HG02970 (cell line): Measurements from ENCODE around the gene TSHR.
"Not testable (repeated sequence)": the region's sequence is repeated elsewhere in the genome, so short reads cannot be mapped to it uniquely, and the experiment has no call there.

Source experiments
- ATAC-seq: cut with Tn5 transposase; IDR thresholded peaks from one replicate; pipeline ENCODE4 v1.9.1; 2021; ENCODE audit warnings: mild to moderate bottlenecking, moderate library complexity, moderate number of reproducible peaks; ENCODE audit not compliant: unreplicated experiment, low FRiP score

The TSHR gene

DNA sequence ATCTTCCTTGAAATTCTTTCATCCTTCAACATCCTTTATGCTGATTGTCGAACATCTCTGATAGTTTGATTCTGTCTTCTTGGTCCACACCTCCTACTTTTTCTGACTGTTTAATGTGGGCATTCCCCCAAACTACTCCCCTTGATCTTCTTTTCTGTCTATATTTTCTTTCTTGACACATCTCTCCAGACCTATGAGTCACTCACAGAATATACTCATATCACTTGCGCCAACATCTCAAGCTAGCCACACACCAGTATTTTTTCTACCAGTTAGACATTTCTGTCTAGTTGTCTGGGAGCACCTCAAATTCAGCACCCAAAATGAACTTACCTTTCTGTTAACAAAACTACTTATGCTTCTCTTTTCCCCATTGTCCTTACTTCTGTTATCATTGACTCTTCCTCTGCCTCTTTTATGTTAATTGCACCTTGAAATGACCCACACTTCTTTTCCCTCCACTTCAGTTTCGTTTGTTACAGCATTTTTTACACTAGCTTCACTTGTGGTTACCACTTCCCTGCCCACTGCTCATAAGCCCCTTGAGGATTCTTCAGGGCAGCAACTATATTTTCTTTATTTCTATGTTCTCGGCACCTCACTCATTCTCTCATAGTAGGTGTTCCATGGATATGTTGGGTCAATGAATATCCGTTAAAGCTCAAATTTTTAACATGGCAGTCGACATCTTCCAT, 33.5 kb downstream of the TSHR start:
- ATAC-seq, result no peak

DNA sequence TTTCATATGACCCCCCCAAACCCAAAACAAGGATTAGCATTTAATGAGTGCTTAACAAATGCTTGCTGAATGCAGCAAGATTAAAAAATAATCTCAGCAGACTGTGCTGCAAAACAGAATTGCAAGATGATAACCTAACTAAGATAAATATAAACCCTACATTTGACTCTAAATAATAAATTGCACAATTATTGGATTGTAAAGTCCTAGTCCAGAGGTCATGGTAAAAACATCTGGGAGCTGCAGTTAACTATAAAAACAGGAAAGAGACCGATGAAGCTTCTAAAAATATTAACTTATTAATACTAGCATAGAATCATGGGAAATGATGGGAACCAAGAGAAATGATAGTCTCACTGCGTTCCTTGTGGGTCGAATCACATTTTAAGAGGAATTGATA, 37.2 kb downstream of the TSHR start:
- no peak for ATAC-seq

DNA sequence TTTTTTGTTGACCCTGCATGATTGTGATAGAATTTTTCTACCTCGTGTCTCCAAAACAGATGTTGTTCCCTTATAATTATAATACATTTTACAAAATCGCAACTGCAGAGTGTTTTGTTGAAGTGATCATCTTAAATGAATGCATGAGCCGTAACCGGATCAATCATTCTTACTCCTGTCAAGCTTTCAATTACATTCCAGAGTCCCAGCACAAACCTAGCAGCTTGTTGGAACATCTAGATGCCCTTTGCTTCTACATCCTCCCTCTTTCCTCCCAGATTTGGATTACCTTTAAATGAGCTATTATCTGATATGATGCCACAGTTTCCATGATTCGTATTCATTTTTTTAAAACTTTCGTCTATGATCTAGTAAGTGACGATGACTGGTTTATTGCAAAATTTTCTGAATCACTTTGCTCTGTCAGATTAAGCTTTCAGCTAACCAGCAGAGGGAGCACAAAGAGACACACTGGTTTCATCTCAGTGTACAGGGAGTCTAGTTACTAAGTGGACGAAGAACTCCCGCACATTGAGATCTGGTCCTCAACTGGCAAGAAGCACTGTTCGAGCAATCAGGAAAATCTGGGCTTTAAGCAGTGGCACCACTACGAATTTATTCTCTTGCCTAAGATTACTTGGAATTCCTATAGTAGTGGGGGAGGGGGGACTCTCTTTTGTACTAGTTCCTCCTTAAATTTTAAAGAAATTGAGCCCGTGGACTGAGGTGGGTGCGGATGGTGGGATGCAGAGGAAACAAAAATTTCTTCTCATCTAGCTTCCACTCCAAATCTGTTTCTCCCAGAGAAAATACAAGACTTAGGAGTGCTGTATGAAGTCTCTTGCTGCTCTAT, 40.9 kb downstream of the TSHR start:
- no peak for ATAC-seq

DNA sequence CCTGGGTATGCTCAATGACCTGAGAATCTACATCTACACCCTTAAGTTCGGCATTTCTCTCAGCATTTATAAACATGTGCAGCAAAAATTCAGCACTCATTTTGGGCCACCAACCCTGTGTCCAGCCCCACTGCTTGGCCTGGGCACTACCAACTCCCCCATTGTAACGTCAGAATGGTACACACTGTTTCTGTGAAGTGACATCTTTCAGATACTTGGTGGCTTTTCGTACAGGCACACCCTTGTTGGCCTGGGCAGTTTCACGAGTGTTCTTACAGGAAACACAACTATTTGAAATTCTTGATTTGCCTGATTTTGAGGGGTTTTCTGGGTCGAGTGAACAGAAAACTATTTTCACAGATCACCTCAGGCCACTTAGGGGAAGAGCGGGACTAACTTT, 46.0 kb downstream of the TSHR start:
- ATAC-seq, result no peak

DNA sequence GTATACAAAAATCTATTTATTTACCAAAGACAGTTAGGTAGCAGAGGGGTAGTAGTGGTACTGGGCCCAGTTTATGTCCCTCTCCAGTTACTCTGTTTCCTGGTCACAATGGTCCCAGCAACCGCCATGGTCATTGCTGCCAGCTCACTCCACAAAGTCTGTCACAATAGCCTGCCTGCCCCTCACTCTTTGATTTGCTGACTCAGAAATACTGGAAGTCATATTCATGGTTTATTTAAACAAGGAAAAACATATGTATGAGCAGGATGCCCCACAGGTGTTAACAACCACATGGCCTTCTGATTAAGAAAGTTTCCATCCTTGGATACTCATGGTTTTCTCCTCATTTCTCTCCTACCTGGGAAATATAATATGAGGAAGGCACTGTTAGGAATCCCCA, 49.2 kb downstream of the TSHR start:
- no peak for ATAC-seq

DNA sequence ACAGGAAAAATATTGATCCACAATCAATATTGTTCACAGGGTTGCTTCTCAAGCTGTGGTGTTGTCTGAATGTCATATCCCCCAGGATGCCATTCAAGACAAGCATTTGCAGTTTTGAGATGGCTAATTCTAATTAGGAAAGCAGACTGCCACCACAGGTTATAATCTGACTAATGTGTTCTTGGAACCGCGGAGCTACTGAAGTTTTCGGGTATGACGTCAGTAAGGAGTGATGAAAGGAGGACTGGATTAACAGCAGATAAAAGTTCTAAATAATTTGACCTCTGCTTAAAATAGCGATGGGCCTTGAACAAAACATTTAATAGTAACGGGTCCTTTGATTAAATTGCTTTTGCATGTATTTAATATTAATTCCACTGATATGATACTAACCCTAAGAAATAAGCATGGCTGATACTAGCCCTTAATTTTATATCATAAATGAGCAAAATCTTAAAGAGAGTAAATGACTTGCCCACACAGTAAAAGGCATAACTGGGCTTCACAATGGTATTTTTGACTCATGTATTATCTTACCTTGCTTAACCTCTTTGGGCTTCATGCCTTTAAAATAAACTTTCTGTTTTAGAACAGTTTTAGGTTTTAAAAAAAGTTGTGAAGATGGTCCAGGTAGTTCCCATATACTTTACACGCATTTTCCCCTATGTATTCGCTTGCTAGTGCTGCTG, 50.3 kb downstream of the TSHR start:
- ATAC-seq, result no peak

DNA sequence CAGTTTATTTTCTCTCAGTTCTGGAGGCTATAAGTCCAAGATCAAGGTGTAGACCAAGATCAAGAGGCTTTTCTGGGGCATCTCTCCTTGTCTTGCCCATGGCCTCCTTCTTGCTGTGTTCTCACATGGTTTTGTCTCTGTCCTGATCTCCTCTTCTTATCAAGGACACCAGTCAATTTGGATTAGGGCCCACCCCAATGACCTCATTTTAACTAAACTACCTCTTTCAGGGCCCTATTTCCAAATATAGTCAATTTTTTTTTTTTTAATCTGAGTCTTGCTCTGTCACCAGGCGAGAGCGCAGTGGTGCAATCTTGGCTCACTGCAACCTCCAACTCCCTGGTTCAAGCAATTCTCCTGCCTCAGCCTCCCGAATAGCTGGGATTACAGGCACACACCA, 50.8 kb downstream of the TSHR start:
- no peak for ATAC-seq

DNA sequence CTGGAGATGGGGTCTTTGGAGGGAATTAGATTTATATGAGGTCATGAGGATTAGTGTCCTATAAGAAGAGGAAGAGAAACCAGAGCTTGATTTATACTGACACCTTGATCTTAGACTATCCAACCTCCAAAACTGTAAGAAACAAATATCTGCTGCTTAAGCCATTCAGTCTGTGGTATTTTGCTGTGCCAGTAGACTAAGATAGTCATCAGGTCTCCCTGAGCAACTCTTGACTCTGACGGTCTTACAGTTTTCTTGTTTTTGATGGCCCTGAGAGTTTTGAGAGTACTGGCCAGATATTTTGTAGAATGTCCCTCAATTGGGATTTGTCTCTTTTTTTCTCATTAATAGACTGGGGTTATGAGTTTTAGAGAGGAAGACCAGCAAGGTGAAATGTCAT, 51.7 kb downstream of the TSHR start:
- no peak for ATAC-seq

DNA sequence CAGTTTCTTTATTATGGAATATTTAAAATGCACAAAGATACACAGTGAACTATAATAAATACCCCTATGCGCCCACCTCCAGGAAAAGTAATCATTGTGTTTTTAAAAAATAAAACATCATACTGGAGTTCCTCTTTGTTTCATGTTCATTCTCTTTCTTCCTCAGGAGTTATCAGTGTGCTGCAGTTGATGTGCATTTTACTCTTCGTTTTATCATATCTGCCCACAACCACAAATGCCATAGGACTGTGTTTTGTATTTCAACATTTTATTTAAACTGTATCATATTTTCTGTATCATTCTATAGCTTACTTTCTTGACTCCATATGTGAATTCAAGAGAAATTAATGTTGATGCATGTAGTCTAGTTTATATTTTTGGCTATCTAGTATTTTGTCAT, 53.9 kb downstream of the TSHR start:
- ATAC-seq, result no peak

DNA sequence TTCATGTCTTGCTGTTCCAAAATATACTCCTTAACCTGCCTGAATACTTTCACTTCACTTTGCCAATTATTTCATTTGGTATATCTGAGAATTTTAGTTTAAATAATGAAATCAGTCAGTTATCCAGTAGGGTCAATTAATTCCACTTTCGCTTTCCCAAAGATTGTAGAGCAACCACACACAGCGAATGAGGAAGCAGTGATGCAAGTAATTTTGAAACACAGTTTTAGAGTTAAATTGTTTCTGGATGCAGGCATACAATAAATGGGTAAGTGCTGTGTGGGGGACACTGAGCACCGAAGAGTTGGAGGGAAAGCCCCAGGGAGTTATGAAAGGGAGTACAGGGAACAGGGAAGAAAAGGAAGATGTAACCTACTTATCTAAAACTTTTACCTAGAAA, 62.8 kb downstream of the TSHR start:
- no peak for ATAC-seq

DNA sequence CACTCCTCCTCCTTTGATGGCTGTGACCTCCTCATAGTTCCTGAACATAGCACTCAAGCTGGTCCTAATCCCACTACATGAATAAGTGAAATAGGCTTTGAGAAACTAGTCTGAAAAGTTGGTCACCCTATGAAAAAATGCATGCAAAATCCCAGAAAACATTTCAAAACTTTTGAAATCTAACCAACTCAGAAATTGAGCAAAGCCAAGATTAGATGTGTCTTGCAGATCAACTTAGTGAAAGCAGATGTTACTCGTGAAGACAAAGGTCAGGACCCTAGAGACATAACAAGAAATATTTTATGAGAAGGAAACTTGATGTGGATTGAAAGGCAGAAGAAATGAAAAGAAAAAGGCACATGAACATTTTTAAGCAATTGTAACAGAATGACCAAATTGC, 63.3 kb downstream of the TSHR start:
- no peak for ATAC-seq

DNA sequence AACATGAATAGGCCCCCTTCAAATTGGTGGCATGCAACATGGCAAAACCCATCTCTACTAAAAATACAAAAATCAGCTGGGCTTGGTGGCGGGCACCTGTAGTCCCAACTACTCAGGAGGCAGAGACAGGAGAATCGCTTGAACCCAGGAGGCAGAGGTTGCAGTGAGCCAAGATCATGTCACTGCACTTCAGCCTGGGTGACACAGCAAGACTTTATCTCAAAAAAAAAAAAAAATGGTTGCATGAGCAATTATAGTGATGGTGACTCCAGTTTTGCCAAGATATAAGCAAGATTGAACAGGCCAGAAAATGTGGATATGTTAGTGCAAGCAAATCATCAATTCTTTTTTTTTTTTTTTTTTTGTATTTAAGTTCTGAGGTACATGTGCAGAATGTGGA, 63.7 kb downstream of the TSHR start:
- not testable (repeated sequence) for ATAC-seq

DNA sequence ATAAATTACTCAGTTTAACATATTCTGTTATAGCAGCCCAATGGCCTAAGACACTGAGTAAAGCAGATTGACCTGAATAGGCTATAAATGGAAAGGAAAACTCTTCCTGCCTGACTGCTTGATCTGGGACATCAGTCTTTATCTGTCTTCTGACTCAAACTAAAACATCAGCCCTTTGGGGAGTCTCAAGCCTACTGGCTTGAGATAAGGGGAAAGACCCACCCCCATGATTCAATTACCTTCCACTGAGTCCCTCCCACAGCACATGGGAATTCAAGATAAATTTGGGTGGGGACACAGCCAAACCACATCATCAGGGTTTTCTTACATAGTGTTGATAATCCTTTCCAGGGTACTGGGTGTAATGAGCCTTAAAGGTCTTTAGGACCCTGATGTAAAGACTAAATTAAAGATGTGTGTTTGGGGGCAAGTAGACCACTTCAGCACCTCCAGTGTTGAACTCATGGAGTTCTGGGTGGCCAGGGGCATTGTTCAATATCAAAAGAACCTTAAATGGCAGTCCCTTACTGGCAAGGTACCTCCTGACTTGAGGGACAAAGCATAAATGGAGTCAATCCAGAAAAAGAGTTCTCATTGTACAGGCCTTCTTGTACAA, 67.8 kb downstream of the TSHR start:
- no peak for ATAC-seq

DNA sequence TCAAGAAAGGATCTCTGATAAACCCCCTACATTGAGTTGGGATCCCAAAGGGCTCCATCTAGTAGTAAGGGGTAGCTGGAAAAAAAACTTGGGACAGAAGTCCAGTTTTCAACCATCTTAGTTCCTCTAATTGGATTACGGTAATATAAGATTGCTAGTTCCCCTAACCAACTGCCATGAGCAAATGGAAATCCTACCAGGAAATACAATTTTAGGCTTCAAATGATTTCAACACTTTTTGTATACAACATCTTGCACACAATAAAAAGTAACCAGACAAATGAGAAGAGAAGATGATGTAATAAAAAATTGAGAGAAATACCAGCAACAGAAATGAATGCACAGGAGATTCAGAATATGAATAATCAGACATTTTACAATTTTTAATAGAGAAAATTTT, 73.0 kb downstream of the TSHR start:
- ATAC-seq, result no peak

DNA sequence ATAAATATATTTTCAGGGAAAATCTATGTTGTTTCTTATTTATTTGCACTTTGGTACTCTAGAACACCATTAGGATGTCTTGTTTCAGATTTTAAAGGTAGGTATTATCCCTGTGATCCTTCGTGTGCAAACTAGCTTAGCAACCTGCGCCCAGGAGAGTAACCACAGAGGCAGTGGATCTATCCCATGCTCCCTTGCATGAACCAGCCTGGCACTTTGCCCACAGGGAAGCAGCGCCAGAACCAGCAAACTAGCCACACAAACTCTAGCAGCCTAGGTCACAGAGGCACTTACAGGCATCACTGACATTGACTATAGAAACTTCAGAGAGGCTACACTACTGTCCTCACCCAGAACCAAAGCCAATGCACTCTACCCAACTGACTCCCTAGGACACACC, 76.1 kb downstream of the TSHR start:
- no peak for ATAC-seq

DNA sequence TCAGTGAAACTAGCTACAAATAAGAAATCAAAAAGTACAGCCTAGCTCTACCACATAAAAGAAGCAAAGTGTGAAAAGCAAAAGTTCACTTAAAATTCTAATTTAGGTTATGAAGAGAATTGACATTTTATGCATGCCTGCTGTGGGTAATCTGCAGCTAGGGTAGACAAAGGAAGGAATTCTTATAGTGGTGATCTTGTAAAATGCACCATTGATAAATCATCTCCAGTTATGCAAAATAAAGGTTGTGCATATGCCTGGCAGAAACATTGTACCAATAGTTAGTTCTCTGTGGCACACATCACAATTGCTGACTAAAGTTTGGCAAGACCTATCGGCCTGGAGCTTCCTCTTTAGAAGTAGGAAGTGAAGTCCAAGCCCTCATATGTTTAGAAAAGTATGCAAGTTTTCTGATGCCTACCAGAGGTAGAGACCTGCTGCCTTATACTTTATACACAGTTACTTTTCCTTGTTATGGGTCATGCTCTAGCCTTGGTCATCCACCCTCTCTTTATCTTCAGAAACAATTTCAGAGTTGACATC, 78.3 kb downstream of the TSHR start:
- no peak for ATAC-seq

DNA sequence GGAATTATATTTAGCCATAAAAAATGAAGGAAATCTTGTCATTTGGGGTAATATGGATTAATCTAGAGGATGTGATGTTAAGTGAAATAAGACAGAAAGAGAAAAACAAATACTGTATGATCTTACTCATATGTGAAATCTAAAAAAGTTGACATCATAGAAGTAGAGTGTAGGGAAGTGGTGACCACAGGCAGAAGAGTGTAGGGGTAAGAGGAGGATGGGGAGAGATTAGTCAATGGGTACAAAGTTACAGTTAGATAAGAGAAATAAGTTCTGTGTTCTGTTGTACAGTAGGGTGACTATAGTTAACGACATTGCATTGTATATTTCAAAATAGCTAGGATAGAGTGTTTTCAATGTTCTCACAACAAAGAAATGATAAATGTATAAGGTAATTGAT, 87.0 kb downstream of the TSHR start:
- no peak for ATAC-seq

DNA sequence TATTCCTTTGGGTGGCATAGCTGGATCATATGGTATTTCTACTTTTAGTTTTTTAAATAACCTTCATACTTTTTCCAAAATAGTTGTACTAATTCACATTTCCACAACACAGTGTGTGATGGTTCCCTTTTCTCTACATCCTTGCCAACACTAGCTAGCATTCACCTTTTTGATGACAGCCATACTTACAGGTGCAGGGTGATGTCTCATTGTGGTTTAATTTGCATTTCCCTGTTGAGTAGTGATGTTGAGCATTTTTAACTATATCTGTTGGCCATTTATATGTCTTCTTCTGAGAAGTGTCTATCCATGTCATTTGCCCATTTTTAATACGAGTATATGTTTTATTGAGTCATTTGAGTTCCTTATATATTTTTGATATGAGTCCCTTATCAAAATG, 96.1 kb downstream of the TSHR start:
- no peak for ATAC-seq

DNA sequence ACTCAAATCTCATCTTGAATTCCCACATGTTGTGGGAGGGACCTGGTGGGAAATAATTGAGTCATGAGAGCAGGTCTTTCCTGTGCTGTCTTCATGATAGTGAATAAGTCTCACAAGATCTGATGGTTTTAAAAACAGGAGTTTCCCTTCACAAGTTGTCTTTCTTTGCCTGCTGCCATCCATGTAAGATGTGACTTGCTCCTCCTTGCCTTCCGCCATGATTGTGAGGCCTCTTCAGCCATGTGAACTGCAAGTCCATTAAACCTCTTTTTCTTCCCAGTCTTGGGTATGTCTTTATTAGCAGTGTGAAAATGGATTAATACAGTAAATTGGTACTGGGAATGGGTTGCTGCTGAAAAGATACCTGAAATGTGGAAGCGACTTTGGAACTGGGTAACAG, 98.6 kb downstream of the TSHR start:
- not testable (repeated sequence) for ATAC-seq

DNA sequence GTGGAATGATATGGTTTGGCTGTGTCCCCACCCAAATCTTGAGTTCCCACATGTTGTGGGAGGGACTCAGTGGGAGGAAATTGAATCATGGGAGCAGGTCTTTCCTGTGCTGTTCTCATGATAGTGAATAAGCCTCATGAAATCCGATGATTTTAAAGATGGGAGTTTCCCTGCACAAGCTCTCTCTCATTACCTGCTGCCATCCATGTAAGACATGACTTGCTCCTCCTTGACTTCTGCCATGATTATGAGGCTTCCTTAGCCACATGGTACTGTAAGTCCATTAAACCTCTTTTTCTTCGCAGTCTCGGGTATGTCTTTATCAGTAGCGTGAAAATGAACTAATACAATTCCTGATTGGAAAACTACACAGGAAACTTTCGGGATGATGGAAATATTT, 100.5 kb downstream of the TSHR start:
- ATAC-seq, result no peak

DNA sequence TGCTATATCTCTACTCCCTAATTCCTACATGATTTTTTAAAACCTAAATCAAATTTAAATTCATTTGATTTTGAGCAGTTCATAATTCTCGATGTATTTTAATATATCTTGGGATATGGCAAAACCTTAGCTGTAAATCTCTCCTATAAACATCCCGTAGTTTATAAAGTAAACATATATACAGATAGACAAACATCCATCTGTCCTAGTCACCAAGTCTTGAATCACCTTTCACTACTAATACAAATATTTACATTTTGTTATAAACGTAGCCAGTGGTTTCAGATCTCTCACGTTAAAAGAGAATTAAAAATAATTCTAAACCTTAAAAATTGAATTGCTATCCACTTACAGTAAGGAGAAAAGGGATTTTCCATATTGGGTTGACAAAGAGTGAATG, 107.0 kb downstream of the TSHR start:
- ATAC-seq, result no peak
